Coronary artery (tissue), 2 donors: ENCODE results near the gene MMS22L.
A peak's percentile ranks its signal among the peaks of the same experiment; 100 is the strongest.

Experiments used
- DNase-seq: peaks from one replicate; pipeline ENCODE4 v3.0.0-alpha.2; 2017; ENCODE audit warnings: low spot score
- H3K27ac ChIP-seq, 2 donors: fragments of 200-600 bp; sonication (generic); one replicate each; pipeline ENCODE4 v1.5.1; 2016 to 2019
- H3K4me3 ChIP-seq: fragments of 200-600 bp; sonication (generic); 2 replicates; pipeline ENCODE4 v1.5.1; 2016; ENCODE audit warnings: mild to moderate bottlenecking, moderate library complexity
- TF ChIP-seq, protein P1 (sequence below): fragments of 200-600 bp; sonication (generic); IDR thresholded peaks from one replicate; pipeline ENCODE4 v1.5.1; 2019; ENCODE audit warnings: antibody characterized with exemption

Gene MMS22L, protein sequence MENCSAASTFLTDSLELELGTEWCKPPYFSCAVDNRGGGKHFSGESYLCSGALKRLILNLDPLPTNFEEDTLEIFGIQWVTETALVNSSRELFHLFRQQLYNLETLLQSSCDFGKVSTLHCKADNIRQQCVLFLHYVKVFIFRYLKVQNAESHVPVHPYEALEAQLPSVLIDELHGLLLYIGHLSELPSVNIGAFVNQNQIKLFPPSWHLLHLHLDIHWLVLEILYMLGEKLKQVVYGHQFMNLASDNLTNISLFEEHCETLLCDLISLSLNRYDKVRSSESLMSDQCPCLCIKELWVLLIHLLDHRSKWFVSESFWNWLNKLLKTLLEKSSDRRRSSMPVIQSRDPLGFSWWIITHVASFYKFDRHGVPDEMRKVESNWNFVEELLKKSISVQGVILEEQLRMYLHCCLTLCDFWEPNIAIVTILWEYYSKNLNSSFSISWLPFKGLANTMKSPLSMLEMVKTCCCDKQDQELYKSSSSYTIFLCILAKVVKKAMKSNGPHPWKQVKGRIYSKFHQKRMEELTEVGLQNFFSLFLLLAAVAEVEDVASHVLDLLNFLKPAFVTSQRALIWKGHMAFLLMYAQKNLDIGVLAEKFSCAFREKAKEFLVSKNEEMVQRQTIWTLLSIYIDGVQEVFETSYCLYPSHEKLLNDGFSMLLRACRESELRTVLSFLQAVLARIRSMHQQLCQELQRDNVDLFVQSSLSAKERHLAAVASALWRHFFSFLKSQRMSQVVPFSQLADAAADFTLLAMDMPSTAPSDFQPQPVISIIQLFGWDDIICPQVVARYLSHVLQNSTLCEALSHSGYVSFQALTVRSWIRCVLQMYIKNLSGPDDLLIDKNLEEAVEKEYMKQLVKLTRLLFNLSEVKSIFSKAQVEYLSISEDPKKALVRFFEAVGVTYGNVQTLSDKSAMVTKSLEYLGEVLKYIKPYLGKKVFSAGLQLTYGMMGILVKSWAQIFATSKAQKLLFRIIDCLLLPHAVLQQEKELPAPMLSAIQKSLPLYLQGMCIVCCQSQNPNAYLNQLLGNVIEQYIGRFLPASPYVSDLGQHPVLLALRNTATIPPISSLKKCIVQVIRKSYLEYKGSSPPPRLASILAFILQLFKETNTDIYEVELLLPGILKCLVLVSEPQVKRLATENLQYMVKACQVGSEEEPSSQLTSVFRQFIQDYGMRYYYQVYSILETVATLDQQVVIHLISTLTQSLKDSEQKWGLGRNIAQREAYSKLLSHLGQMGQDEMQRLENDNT

DNA sequence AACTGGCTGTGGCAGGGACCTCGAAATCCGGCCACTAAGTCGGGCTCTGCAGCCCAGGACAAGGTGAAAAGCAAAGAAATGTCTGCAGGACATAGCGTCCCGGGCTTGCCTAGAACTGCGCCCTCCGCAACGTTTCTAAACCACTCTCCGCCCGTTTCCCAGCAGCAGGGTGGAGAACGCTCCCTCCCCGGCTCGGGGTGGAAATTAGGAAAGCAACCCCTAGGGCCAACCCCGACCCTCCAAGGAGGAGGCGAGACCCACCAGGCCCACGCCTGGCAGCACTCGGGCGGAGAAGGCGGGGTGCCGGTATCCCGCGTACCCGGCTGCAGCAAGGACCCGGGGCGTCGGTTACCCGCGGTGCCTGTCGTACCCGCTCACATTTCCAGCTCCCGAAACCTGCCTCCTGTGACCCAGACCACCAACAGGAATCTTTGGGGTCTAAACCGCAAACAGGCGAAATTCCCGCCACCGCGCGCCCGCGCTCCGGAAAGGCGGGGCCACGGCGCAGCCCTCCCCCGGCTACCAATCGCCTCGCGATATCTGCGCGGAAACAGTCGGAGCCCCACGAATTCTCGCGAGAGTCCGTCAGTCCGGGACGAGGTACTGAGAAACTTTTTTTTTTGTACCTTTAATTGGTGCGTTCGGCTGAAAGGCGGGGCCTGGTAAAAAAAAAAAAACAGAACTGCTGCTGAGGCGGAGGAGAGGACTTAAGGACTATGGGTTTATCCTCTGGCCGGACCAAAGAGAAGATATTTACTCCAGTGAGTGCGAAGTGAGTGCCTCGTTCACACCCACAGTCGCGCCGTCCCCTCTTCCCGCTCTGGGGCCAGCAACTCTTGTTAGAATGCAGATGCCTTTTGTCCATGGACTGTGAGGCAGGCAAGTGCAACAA is at the start of gene MMS22L:
Gene MMS22L, minus strand, starts transcription at position 491 of the 892 bp plus-strand sequence. CDS start 739 bp downstream, outside the sequence.
- TF ChIP-seq, protein P1, sequence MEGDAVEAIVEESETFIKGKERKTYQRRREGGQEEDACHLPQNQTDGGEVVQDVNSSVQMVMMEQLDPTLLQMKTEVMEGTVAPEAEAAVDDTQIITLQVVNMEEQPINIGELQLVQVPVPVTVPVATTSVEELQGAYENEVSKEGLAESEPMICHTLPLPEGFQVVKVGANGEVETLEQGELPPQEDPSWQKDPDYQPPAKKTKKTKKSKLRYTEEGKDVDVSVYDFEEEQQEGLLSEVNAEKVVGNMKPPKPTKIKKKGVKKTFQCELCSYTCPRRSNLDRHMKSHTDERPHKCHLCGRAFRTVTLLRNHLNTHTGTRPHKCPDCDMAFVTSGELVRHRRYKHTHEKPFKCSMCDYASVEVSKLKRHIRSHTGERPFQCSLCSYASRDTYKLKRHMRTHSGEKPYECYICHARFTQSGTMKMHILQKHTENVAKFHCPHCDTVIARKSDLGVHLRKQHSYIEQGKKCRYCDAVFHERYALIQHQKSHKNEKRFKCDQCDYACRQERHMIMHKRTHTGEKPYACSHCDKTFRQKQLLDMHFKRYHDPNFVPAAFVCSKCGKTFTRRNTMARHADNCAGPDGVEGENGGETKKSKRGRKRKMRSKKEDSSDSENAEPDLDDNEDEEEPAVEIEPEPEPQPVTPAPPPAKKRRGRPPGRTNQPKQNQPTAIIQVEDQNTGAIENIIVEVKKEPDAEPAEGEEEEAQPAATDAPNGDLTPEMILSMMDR = no peak
- Histone ChIP-seq H3K4me3 (peak within 1 kb of the TSS; percentile 78), H3K27ac (peak within 1 kb of the TSS; percentile 28 to 52)
- peak; percentile 92 for DNase-seq

DNA sequence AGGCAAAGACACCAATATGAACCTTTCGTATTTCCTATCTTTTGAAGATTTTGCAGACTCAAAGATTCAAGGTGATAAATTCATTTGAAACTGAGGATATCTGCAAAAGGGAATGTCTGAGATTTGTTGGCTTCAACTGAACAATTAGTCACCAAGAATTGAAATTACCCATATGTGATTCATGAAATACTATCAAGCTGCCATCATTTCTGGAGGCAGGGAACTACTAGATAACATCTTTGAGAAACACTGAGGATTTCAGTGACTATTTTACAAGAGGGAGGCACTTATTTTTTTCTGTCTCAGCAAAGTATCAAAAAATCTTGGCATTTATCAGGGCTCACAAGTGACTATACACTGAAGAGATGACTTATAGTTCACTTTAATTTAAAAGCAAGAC is 39.8 kb upstream of the MMS22L start:
- Histone ChIP-seq H3K4me3 (no peak overlapping the region), H3K27ac (no peak overlapping the region)
- no peak for DNase-seq
- TF ChIP-seq, protein P1 = no peak

DNA sequence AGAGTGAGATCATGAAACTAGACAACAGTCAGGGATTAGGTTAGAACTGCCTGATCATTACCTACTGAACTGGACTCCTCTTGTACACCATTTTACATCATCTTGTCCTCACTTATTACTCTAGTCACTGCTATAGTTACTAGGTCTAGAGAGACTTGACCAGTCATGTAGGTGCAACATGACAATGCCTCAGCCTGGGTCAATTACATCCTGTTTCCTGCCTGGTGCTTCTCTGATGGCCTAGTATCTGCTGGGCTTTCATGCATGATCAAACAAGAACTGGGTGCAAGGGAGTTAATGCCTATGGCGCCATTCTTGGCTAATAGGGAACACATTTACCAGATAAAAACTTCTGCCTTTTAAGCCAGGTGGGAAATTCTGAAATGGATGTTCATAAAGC is 39.2 kb upstream of the MMS22L start:
- DNase-seq = no peak
- TF ChIP-seq, protein P1 = no peak
- Histone ChIP-seq H3K27ac (no peak overlapping the region), H3K4me3 (no peak overlapping the region)

DNA sequence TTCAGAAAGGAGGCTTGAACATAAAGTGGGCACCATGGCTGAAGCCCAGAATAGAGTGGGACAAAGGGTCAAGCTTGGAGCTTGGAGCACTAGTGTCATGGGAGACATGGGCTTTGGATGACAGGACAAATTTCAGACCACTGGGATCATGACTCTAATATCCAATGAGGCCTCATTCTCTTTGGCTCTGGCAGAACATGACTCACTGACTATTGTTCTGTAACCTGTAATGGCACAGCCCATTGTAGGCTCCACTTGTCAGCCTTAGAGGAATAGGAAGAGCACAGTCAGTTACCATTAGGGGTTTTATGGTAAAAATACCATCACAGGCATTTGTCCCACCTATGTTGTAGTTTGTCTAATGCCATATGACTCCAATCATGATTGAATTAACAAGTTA is 34.0 kb upstream of the MMS22L start:
- no peak overlapping the region for H3K27ac ChIP-seq
- DNase-seq = no peak
- no peak overlapping the region for H3K4me3 ChIP-seq
- TF ChIP-seq, protein P1 = no peak

DNA sequence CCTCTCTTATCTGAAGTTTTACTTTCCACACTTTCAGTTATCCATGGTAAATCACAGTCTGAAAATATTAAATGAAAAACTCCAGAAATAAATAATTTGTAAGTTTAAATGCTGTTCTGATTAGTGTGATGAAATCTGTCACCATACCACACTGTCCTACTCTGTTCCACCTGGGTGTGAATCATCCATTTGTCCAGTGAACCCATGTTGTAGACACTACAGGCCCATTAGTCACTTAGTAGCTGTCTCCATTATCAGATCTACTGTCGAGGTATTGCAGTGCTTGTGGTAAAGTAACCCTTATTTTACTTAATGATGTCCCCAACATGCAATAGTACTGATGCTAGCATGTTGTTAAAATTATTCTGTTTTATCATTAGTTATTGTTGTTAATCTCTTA is 29.2 kb upstream of the MMS22L start:
- TF ChIP-seq, protein P1 = no peak
- H3K4me3 ChIP-seq = no peak overlapping the region
- no peak for DNase-seq
- no peak overlapping the region for H3K27ac ChIP-seq
